HG03095 (cell line): ENCODE measurements around the gene E2F7.

Experiments used
- ATAC-seq: cut with Tn5 transposase; IDR thresholded peaks from one replicate; pipeline ENCODE4 v1.9.1; 2021; ENCODE audit warnings: moderate library complexity; ENCODE audit not compliant: unreplicated experiment

The E2F7 gene

DNA sequence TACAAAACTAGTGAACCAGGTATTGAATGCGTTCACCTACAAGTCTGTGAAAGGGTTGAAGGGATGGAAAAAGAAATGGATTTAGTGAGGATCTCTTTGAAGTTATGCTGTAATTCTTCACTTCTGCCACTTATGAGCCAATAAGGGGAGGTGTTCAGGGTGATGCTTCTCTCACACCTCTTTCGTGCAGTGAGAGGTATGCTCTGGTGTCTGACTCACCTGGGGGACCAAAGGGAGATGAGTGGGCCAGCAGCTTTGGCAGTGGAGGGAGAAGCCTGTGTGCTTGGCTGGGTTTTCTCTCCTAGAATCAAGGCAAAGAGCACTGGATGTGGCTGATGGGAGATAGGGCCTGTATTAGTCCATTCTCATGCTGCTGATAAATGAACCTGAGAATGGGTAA, 45.4 kb downstream of the E2F7 start:
- ATAC-seq, result no peak

- ATAC-seq, result no peak
Measured at GRCh38 chr12:77016606-77017005, 48.8 kb downstream of the E2F7 start.

DNA sequence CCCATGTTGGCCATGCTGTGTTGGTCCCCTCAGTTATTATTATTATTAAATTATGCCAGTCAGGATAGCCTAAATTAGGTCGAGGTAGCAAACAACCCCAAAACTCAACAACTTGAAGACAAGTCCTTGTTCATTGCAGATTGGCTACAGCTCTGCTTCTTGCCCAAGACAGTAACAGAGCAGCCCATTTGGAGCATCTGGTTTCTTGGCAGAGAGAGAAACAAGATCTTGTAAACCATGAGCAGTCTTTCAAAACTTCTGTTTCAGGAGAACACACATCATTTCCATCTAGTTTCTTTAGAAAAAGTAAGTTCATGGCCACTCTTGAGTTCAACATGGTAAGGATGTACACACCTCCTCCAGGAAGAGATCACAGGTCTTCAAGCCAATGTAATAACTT, 52.3 kb downstream of the E2F7 start:
- no peak for ATAC-seq

GRCh38 chr12:77010691-77011548, 54.4 kb downstream of the E2F7 start:
- ATAC-seq, result peak; percentile 92

- no peak for ATAC-seq
Measured at GRCh38 chr12:77007476-77007875, 57.9 kb downstream of the E2F7 start.

DNA sequence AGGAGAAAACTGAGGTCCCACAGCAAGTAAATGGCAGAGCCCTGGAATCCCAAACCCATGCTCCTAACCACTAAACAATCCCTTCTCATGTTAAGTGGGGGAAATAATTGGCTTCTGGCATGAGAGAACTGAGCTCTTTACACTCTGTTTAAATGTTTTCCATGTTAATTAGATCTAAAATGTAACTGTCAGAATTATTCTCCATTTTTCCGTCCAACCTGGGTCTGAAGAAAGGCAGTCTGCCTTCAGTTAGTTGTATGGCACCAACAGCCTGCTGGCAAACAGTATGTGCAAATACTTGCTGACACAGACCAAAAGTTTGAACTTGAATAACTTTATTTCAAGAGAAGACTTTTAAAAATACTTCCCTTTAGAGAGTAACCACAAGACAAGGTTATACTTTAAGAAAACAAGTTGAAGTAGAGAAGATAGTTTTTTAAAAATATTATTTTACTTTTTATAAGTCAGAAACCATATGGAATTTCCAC, 59.7 kb downstream of the E2F7 start:
- no peak for ATAC-seq

DNA sequence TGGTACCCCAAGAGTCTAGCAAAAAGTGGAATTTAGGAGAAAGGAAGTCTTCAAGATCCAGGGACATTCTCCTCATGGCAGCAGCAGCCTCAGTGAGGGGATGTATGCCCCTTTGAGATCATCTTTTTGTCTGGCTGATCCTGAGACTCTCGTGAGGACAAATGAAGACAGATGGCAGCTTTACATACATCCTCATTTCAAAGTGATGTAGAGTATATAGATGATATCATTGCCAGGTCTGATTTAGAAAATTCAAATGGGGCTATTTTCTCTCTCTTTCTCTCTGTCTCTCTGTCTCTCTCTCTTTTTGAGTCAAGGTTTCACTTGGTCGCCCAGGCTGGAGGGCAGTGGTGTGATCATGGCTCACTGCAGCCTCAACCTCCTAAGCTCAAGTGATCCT, 61.5 kb downstream of the E2F7 start:
- no peak for ATAC-seq

DNA sequence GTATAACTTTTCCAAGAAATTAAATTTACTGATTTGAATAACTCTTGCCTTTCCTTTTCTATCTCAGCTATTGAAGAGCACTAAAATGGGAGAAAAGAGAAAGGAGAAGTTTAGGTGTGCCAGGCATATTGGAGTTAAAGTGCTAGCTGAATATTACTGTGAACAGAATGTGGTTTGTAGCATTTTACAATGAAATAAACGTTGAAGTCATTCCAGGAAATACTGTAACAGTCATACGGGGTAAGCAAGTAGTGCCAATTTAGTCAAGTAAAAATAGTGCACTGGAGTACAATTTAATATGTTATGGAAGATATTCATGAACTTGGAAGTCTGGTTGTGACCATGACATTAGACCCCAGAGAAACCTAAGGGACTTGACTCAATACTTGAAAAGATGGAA, 62.1 kb downstream of the E2F7 start:
- no peak for ATAC-seq

DNA sequence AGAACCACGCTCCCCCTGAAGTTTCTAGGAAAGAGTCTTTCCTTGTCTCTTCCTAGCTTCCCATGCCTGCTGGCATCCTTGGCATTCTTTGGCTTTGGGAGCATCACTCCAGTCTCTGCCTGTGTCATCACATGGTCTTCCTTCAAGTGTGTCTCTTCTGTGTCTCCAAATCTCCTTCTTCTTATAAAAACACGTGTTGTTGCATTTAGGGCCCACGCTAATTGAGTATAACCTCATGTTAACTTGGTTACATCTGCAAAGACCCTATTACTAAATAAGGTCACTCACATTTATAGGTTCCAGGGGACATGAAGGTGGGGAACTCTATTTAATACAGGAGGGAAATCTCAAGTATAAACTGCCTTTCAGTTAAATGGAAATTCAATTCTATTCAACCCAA, 63.0 kb downstream of the E2F7 start:
- no peak for ATAC-seq

DNA sequence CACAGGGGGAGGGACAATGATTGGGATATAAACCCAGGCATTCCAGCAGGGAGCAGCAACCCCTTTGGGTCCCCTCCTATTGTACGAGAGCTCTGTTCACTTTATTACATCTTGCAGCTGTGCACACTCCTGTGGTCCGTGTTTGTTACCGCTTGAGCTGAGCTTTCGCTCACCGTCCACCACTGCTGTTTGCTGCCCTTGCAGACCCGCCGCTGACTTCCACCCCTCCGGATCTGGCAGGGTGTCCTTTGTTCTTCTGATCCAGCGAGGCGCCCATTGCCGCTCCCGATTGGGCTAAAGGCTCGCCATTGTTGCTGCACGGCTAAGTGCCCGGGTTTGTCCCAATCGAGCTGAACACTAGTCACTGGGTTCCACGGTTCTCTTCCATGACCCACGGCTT, 64.1 kb downstream of the E2F7 start:
- no peak for ATAC-seq

- no peak for ATAC-seq
Measured at GRCh38 chr12:76998908-76999556, 66.3 kb downstream of the E2F7 start.

- no peak for ATAC-seq
Measured at GRCh38 chr12:76998386-76998785, 67.0 kb downstream of the E2F7 start.

DNA sequence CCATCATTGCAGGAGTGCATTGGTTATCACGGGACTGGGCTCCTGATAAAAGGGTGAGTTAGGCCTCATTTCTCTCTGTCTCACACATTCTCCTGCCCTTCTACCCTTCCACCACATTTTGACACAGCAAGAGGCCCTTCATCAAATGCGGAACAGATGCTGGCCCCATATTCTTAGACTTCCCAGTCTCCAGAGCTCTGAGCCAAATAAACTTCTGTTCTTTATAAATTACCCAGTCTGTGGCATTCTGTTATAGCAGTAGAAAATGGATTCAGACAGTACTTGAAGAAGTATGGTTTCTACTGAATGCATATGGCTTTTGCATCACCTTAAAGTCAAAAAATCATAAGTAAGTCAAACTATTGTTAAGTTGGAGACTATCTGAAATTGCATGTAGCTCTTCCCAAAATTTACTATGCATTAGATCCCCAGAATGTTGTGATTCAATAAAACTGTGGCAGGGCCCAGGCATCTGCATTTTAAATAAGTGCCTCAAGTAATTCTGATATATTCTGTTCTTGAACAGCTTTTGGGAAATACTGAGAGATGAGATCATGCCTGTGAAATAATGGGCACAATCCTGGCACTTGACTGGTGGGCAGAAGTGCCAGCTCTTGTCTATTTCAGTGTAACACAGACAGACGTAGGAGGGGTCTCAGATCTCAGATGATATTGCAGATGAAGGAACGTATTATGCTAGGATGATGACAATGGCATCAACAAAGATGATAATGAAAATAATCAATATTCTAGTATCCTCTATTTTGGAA, 68.2 kb downstream of the E2F7 start:
- ATAC-seq, result no peak

GRCh38 chr12:76990716-76991115, 74.7 kb downstream of the E2F7 start:
- ATAC-seq, result no peak

GRCh38 chr12:76984566-76984965, 80.8 kb downstream of the E2F7 start:
- no peak for ATAC-seq

GRCh38 chr12:76983420-76983819, 81.9 kb downstream of the E2F7 start:
- no peak for ATAC-seq

GRCh38 chr12:76980196-76980595, 85.2 kb downstream of the E2F7 start:
- ATAC-seq, result no peak

DNA sequence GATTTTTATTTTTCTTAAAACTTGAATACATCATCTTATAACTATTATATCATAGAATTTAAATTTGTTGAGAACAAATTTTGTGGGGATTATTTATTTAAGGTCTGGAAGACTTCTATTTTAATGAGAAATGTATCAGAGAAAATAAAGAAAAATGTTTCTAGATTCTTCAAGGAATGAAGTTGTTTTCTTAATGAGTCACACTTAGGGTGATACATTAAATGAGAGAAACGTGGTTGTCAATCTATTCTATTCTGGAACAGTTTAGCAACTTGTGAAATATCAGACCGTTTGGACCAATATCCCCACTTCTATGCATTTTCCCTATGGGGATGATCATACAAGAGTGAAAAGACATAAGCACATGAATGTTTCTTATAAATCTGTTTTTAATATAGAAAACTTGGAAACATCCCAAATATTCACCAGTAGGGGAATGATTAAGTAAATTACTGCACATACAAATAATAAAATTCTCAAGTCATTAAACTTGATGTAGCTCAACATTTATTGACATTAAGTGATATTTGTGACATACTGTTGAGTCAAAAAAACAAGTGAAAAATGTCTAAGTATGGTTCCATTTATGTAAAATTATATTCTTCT, 88.5 kb downstream of the E2F7 start:
- ATAC-seq, result no peak
